Stomach (tissue), 9 donors: Measurements from ENCODE around the gene SCN5A. TPM values are rescaled to one million over a fixed set of nuclear protein-coding genes. Genes with fewer than 3 reads are reported as not detected.

Experiments
- DNase-seq, 2 donors: peaks; one replicate each; pipeline versions ENCODE4 v3.0.0 to v3.0.0-alpha.2; 2013 to 2019
- H3K27ac ChIP-seq, 5 donors: fragments of 200-600 bp in 4 of 5; sonication (generic) in 4 of 5; one replicate each; pipeline ENCODE4 v1.5.1; 2013 to 2019; ENCODE audit warnings: mild to moderate bottlenecking in 1 of 5, moderate library complexity in 1 of 5
- H3K27me3 ChIP-seq, 3 donors: fragments of 200-600 bp; sonication (generic); one replicate each; pipeline ENCODE4 v1.5.1; 2017 to 2019; ENCODE audit warnings: mixed run types in 1 of 3
- H3K36me3 ChIP-seq, 4 donors: fragments of 200-600 bp; sonication (generic); 1 replicate in 3 of 4; 2 replicates in 1 of 4; pipeline ENCODE4 v1.5.1; 2016 to 2019
- H3K4me1 ChIP-seq, 4 donors: fragments of 200-600 bp; sonication (generic); one replicate each; pipeline ENCODE4 v1.5.1; 2016 to 2019
- H3K4me3 ChIP-seq, 4 donors: fragments of 200-600 bp; sonication (generic) in 3 of 4; one replicate each; pipeline ENCODE4 v1.5.1; 2016 to 2019; ENCODE audit warnings: mild to moderate bottlenecking in 1 of 4
- H3K9me3 ChIP-seq, 4 donors: fragments of 200-600 bp; sonication (generic); one replicate each; pipeline ENCODE4 v1.5.1; 2016 to 2019
- EP300 ChIP-seq: sonication (generic); formaldehyde crosslinking; IDR thresholded peaks from one replicate; pipeline ENCODE4 v1.6.1; 2017; ENCODE audit warnings: antibody characterized with exemption
- POLR2A ChIP-seq, 4 donors: fragments of 450-650 bp; IDR thresholded peaks; one replicate each; pipeline ENCODE4 v1.6.1; 2016; ENCODE audit warnings: antibody characterized with exemption in 4 of 4, control low read depth in 2 of 4, mild to moderate bottlenecking in 1 of 4, moderate library complexity in 1 of 4
- POLR2AphosphoS5 ChIP-seq, 3 donors: sonication (generic); formaldehyde crosslinking; IDR thresholded peaks; one replicate each; pipeline ENCODE4 v1.6.1; 2016; ENCODE audit warnings: antibody characterized with exemption in 3 of 3
- WGBS, 5 donors: extraction: QIAGEN DNeasy Blood & Tissue Kit in 3 of 5; methylation state at CpG; one replicate each; pipeline versions ENCODE4 v1.1.5 to v1.1.7; 2013 to 2018; 5-methylcytosine and 5-hydroxymethylcytosine counted together
- intact Hi-C: fragments of 100-400 bp; cut with DNase I; formaldehyde crosslinking; loops from one replicate; pipeline ENCODE4 v1.15.1; 2023; ENCODE audit warnings: low total_unique reads
- polyA plus RNA-seq, 3 donors: library from polyadenylated mRNA; stranded (reverse); fragments of 200-250 nt; gene quantifications; one replicate each; pipeline ENCODE4 v1.2.3, GENCODE V29; 2013
- total RNA-seq, 5 donors: library from RNA; depleted of rRNA; stranded (reverse); fragments of >200 nt; gene quantifications; one replicate each; pipeline versions ENCODE4 v1.1.0 to v1.2.3, GENCODE V29; 2014 to 2016
- TF ChIP-seq, protein P1 (sequence below), 7 experiments: fragments of 450-650 bp in 4 of 7; fragments of 200-600 bp in 3 of 7; sonication (generic) in 3 of 7; IDR thresholded peaks; one replicate each; pipeline ENCODE4 v1.5.1; 2016 to 2019; ENCODE audit warnings: antibody characterized with exemption in 7 of 7, control low read depth in 2 of 7, mild to moderate bottlenecking in 1 of 7
- donor health status: healthy with polysubstance abuse.
- donor health status: Bipolar disorder and iron deficiency.
- donor health status: healthy.

Gene SCN5A
- total and polyA plus RNA-seq, 8 donors = 0.05 to 1.1 (median 0.10) TPM; not detected in 4

DNA sequence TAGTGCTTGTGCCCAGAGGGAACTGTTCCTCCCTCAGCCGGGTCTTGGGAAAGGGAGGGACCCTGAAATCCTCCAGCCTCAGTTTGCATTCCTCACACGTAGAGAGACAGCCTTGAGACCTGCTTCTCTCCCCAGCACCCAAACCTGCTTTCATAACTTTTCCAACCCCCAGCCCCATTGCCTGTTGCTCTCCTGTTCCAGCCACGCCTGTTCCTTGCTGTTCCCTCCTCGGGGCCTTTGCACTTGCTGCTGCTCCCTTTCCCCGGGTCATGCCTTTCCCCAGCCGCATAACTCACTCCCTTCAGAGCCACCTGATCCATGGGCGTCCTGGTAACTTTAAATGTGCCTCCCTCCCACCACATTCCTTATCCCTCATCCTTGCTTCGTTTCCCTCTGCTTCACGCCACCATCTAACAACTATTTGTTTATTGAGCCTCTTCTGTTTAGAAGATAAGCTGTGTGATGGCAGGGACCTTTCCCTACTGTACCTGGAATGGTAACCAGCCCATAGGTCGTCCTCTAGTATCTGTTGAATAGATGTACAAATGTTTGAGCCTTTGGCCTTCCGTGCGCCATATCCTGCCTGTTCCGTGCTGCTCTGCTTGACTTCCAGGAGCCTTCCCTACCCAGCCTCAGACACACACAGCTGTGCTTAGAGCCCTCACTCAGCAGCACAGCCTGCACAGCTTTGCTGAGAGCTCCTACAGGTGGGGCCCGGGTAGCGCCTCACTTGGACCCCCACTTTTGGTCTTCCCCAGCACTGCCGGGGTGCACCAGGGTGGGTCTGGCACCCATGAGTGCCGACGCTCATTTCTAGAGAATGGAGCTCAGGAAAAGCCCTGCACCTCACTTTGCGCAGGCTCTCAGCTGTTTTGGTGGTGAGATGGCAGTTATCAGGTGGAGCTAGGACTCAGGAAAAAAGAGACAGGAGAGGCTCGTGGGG is 60.2 kb downstream of the SCN5A start:
- H3K36me3 ChIP-seq = no peaks in the 10 kb centered on the region
- peak in 1 of 2 donors; percentile 10 for DNase-seq
- intact Hi-C loops = no loop called here
- H3K27me3 ChIP-seq = peaks cover 0 to 12% (median 0%) of the 10 kb centered on the region in 3 donors
- TF ChIP-seq EP300 (no peak), POLR2A (IDR thresholded peaks at IDR 0.05) (no peak)
- TF ChIP-seq, protein P1, sequence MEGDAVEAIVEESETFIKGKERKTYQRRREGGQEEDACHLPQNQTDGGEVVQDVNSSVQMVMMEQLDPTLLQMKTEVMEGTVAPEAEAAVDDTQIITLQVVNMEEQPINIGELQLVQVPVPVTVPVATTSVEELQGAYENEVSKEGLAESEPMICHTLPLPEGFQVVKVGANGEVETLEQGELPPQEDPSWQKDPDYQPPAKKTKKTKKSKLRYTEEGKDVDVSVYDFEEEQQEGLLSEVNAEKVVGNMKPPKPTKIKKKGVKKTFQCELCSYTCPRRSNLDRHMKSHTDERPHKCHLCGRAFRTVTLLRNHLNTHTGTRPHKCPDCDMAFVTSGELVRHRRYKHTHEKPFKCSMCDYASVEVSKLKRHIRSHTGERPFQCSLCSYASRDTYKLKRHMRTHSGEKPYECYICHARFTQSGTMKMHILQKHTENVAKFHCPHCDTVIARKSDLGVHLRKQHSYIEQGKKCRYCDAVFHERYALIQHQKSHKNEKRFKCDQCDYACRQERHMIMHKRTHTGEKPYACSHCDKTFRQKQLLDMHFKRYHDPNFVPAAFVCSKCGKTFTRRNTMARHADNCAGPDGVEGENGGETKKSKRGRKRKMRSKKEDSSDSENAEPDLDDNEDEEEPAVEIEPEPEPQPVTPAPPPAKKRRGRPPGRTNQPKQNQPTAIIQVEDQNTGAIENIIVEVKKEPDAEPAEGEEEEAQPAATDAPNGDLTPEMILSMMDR (IDR thresholded peaks at IDR 0.05) = no peak
- 74 to 83% (median 80%) methylated on average over 19 to 20 of the region's 20 CpGs for WGBS, 5 donors
- H3K9me3 ChIP-seq = no peaks in the 10 kb centered on the region
- H3K4me3 ChIP-seq = no peak overlapping the region
- no peak overlapping the region for H3K27ac ChIP-seq
- no peaks in the 10 kb centered on the region for H3K4me1 ChIP-seq

DNA sequence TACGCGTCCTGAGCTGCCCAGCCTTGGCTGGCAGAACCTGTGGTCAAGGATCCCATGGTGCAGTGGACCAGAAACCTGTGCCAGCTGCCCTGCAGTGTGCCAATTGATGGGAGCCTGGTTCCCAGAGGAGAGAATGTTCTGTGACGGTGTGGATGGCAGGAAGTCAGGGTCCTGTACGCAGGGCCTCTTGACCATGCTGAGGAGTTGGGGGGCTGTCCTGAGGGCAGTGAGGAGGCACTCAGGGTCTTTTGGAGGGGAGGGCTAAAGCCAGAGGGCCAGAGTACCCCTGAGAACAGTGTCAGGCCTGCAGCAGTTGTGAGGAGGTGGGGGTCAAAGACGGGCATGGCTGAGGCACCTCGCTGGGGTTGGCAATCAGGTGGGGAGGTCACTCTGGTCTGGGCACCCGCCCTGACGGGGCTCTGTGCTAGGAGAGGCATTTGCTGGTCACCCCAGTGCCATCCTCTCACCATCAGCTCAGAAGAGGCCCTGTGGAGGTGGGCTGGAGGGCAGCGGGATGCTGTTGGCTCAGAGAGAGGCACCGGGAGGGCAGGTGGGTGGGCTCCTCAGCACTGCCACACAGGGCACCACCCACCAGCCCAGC is 61.0 kb downstream of the SCN5A start:
- H3K27me3 ChIP-seq = peaks cover 0 to 12% (median 0%) of the 10 kb centered on the region in 3 donors
- 58 to 81% (median 62%) methylated on average over 6 to 10 of the region's 10 CpGs for WGBS, 5 donors
- H3K36me3 ChIP-seq = no peaks in the 10 kb centered on the region
- no peak overlapping the region for H3K27ac ChIP-seq
- no peaks in the 10 kb centered on the region for H3K9me3 ChIP-seq
- intact Hi-C loops = no loop called here
- no peaks in the 10 kb centered on the region for H3K4me1 ChIP-seq
- no peak overlapping the region for H3K4me3 ChIP-seq
- DNase-seq = peak in 1 of 2 donors; percentile 22
- no peak for TF ChIP-seq POLR2AphosphoS5 (IDR thresholded peaks at IDR 0.05)
- TF ChIP-seq, protein P1 (IDR thresholded peaks at IDR 0.05) = no peak
- TF ChIP-seq POLR2A (IDR thresholded peaks at IDR 0.05) = no peak
- no peak for TF ChIP-seq EP300

DNA sequence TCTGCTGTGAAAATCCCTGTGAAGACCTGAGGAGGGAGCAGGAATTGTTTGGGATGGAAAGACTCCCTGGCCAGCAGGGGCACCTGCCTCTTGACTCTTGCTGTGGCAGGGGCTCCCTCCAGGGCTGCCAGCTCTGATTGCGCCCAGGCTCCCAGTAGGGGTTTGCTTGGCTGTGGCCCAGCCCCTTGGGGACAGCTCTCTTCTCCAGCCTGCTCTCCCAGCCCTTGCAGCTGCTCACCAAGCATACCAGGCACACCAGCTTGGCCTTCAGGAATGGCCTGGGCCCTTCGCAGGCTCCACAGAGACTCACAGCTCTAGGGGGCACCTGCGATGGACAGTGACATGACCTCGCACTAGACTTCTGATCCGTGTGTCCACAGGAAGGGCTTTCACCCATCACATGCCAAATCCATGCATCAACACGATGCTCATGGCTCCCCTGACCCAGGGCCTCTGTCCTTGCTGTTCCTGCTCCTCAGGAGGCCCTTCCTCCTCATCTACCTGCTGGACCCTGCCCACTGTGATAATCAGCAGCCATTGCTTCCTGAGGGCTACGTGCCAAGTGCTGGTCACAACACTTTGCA is 61.8 kb downstream of the SCN5A start:
- Histone ChIP-seq H3K27ac (no peak overlapping the region), H3K9me3 (no peaks in the 10 kb centered on the region), H3K36me3 (no peaks in the 10 kb centered on the region), H3K4me1 (no peaks in the 10 kb centered on the region), H3K4me3 (no peak overlapping the region), H3K27me3 (peaks cover 0 to 12% (median 0%) of the 10 kb centered on the region in 3 donors)
- intact Hi-C loops = no loop called here
- peak in 1 of 2 donors; percentile 24 for DNase-seq
- WGBS, 5 donors = 78 to 87% (median 81%) methylated on average over 3 to 7 of the region's 7 CpGs
- TF ChIP-seq EP300 = no peak
- TF ChIP-seq POLR2AphosphoS5 (IDR thresholded peaks at IDR 0.05) = no peak
- no peak for TF ChIP-seq POLR2A (IDR thresholded peaks at IDR 0.05)
- TF ChIP-seq, protein P1 (IDR thresholded peaks at IDR 0.05) = no peak
